GM11168 (cell line): ENCODE results near the gene GMCL2.
"Not testable (repeated sequence)": the region's sequence is repeated elsewhere in the genome, so short reads cannot be mapped to it uniquely, and the experiment has no call there.

ENCODE experiments used
- in situ Hi-C: fragments of 300-500 bp; cut with MboI; formaldehyde crosslinking; loops from one replicate; pipeline ENCODE4 v1.12.0; 2022; ENCODE audit warnings: low sequenced_read_pairs; ENCODE audit not compliant: unreplicated experiment

Gene GMCL2

DNA sequence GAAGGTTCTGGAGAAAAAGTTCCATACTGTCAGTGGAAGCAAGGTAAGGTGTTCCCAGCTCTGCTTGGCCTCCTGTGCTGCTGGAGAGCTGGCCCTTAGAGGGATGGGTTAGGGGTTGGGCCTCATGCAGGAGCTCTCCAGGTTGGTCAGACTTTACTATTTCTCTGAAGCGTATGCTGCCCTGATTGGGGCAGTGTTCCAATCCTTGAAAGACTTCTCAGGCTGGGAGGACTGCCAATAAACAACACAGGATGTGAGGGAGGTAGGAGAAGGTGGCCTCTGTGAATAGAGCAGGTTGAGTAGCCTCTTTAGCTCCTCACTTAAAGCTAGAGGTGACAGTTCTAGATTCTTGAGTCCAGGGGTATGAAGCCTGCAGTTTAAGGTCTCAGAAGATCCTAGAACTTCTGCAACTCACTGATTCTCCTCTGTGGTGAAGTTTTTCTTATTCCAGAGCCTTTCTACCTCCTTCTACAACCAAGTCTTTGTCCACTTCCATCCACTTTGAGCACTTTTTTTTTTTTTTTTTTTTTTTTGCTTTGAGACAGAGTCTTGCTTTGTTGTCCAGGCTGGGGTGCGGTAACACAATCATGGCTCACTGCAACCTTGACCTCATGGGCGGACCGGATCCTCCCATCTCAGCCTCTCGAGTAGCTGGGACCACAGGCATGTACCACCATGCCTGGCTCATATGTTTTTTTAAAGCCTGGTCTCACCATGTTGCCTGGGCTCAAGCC, 20.2 kb upstream of the GMCL2 start:
- in situ Hi-C loops: no loop called here

DNA sequence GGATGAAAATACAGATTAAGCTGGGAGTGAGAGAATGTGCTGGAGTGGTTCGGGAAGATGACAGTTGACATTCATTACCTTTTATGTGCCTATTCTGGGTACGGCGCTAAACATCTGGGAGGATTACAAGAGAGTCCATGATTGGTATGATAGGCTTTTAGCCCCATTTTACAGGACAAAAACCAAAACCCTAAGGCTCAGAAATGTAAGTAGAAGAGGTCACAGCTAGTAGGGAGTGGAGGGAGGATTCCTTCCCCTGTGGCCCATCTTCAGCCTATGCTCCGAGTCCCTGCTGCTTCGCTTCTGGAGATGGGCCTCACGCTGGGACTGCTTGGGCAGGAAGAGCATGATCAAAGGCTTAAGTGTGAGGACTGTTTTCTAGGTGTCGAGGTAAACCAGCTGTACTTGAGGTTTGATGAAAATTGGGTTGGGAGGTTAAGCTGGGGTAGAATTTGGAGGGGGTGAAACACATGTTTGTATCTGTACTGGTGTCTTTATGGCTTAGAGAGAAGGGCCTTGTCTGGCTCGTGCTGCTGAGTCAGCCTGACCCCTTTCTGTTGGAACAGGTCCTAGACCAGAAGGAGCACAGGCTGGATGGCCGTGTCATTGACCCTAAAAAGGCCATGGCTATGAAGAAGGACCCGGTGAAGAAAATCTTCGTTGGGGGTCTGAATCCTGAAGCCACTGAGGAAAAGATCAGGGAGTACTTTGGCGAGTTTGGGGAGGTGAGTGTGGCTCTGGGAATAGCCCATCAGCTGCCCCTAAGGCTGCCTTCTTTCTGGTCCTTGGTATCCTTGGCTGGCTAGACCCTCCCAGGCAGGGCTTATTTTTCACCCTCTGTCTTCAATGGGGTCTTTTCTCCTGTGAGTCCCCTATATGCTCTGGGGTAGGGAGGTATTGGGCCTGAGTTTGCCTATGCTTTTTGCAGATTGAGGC, 19.3 kb upstream of the GMCL2 start:
- in situ Hi-C loops: no loop called here

DNA sequence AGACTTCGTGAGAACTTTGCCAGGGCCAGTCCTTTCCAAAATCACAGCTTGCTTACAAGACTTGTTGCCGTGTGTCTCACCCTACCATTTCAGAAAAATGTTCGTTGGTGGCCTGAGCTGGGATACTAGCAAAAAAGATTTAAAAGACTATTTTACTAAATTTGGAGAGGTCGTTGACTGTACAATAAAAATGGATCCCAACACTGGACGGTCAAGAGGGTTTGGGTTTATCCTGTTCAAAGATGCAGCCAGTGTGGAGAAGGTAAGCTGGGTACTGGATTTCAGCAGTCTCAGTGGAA, 18.5 kb upstream of the GMCL2 start:
- in situ Hi-C loops: no loop called here

DNA sequence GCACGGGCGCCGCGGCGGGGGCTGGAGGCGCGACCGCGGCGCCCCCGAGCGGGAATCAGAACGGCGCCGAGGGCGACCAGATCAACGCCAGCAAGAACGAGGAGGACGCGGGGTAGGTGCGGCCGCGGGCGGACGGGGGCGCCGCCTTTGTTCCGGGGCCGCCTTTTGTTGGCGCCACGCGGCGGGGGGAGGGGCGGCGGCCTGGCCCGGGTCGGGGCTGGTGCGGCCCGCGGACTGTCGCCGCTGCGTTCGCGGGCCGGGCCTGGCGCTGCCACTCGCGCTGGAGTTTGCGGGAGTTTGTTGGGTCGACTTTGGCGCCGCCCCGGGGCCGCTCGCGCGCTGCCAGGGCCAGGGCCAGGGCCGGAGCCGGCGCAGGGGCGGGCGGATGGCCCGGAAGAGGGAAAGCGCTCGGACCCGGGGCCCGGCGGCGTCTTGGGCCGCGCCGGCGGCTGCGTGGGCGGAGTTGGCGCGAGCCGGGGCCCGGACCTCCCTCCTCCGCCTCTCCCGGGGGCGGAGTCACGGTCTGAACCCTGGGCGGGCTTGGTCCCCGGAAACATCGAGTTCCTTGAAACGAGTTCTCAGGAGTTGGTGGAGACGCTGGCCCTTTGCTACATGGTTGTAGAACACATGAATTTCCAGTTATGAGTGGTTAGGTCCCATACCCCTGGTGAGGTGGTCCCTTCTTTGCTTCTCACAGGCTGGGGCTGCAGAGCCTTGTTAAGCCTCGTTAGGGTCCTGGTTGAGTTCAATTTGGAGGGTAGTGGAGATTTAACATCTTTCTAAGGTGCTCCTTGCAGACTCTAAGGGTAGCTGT, 18.0 kb upstream of the GMCL2 start:
- in situ Hi-C loops: no loop called here

DNA sequence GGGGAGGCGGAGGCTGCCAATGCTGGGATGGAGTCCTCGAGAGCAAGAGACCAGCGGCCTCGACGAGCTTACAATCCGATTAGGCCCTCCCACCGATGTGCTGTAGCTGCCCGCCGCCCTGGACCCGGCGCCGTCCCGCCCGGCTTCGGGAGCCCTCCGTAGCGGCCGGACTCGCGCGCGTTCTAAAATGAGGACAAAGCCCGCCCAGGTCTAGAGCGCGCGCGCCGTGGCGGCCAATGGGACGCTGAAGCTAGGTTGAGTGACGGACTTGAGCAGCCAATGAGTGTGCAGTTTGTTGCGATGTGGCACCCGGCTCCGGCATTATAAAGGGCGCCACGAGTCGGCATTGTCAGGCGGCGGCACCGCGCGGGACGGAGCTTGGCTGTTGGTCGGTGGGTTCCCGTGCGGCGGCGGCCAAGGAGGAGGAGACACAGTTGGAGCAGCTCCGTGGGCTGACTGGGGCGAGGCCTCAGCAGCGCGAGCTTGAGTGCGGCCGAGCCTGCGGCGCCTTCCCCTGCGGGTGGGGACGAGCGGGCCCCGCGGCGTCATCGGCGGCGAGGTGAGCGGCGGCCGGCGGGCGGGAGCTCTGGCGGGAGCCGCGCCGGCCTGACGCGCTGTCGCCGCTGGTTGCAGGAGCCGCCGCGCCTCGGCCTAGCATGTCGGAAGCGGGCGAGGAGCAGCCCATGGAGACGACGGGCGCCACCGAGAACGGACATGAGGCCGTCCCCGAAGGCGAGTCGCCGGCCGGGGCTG, 17.2 kb upstream of the GMCL2 start, which contains the start of gene HNRNPAB:
Gene HNRNPAB (plus strand): TSS at position 352 of the 753 bp plus-strand sequence. CDS start 305 bp downstream, at position 657.
- in situ Hi-C loops: no loop called here

DNA sequence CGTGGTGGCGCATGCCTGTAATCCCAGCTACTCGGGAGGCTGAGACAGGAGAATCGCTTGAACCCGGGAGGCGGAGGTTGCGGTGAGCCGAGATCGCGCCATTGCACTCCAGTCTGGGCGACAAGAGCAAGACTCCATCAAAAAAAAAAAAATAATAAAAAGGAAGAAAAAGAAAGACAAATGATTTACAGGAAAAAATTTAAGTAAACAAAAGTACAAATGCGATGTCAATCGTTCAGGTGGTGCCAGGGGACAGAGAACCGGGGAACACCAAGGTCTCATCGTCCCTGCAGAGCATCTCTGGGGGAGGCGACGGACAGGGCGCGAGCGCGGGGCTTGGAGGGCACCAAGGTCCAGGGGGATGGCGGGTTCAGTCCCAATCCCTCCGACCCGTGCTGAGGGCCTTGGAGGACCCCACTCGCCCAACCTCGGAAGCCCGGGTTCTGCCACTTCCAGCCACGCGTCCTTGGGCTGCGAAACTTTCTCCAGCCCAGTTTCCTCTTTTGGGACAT, 16.6 kb upstream of the GMCL2 start:
- in situ Hi-C loops: no loop called here

DNA sequence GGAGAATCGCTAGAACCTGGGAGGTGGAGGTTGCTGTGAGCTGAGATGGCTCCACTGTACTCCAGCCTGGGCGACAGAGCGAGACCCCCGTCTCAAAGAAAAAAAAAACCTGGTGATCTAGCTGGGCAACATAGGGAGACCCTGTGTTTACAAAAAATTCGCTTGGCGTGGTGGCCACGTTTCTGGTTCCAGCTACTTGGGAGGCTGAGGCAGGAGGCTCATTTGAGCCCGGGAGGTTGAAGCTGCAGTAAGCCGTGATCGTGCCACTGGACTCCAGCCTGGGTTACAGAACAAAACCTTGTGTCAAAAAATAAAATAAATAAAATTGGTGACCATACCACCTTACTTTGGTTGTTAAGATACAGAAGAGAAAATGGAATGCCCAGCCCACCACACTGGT, 15.4 kb upstream of the GMCL2 start:
- in situ Hi-C loops: no loop called here

DNA sequence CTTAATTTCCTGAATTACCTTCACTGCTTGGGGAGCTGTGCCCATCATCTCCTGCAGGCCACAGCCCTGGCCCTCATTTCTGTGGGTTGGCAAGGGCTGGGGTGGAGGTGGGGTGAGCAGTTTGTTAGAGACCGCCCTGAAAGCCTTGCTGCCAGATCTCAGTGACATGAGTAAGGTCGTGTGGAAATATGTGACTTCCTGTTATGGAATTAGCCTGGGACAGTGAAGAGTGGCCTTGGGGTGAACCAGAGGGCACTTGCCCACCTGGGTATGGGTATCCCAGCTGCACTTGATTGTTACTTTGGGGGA, 14.7 kb upstream of the GMCL2 start:
- in situ Hi-C loops: no loop called here

DNA sequence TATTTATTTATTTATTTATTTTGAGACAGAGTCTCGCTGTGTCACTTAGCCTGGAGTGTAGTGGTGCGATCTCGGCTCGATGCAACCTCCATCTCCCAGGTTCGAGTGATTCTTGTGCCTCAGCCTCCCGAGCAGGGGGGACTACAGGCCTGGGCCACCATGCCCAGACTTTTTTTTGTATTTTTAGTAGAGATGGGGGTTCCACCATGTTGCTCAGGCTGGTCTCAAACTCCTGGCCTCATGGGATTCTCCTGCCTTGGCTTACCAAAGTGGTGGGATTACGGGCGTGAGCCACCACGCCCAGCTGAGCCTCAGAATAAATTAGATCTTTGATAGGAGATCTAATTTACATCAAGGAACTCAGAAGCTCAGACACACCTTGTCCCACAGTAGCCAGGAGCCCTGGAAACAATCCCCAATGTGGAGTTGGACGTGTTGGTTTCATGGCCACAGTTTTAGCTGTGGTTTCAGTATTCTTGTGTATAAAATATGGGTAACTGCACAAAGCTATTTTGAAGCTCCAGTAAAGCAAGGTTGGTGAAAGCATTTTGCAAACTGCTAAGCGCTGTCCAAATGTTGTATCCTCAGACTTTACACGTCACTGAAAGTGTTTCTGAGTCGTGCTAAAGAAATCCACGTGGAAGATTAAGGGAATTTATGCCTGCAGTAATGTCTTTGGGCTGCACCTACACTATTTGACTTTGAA, 14.2 kb upstream of the GMCL2 start:
- in situ Hi-C loops: no loop called here

DNA sequence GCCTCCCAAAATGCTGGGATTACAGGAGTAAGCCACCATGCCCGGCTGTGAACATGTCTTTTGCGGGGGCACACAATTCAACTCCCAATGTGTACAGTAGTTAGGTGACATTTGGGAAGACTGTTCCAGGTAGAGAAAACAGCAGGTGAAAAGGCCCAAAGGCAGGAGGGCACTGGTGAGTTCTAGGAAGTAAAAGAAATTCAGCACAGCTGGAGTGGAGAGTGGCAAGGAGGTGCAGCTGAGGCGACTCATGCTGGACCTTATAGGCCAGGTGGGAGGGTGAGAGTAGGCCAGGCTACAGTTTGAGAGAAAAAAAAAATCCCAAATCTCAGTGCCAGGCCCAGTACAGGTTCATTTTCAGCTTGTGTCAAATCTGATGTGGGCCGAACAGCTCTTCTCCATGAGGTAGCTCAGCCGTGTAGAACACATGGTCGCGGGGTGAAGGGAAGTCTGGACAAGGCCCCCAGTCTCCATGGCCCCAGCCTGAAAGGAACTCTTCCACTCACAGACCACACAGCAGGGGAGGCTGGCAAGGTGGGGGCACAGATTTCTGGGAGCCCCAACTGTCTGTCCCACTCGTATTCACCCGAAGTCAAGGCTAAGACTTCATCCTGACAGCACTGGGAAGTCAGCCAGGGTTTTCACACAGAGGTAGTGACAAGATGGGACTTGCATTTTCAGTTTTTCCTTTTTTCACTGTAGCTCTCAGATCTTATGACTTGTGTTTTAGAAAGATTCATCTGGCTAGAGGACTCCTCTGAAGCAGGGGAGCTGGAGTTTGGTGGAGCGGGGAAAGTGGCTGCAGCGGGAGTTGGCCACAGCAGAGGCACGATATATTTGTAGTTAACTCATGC, 12.6 kb upstream of the GMCL2 start:
- in situ Hi-C loops: no loop called here

DNA sequence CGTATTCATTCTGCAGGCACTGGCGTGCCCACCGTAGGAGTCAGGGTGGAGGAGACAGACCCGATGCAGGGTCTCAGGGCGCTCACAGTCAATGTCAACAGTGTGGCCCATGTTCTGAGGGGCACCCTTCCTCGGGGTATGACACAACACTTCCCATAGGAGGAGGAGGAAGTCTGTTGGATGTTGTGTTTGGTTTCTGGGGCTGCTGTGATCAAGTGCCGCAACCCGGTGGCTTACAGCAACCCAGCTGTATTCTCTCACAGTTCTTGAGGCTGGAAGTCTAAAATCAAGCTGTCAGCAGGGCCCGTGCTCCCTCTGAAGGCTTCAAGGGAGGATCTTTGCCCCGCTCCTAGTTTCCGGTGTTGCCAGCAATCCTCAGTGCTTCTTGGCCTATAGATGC, 11.5 kb upstream of the GMCL2 start:
- in situ Hi-C loops: no loop called here

DNA sequence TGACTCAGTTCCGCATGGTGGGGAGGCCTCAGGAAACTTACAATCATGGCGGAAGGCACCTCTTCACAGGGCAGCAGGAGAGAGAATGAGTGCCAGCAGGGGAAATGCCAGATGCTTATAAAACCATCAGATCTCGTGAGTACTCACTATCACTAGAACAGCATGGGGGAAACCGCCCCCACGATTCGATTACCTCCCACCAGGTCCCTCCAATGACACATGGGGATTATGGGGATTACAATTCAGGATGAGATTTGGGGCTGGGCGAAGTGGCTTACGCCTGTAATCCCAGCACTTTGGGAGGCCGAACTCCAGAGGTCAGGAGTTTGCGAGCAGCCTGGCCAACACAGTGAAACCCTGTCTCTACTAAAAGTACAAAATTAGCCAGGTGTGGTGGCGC, 11.0 kb upstream of the GMCL2 start:
- in situ Hi-C loops: not testable (repeated sequence)

DNA sequence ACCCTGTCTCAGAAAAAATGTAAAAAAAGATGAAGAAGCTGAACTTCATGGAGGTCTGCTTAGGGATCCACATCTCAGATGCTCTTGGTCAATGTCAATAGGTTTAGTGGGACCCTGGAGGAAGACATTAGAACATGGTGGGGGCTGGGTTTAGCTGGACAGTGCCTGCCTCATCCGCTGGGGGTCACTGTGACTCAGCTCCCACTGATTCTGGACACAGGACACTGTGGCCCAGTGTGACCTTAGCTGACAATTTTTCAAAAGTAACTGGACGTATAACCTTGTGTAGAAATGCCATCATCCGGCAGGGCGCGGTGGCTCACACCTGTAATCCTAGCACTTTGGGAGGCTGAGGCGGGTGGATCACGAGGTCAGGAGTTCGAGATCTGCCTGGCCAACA, 9.8 kb upstream of the GMCL2 start:
- in situ Hi-C loops: no loop called here

DNA sequence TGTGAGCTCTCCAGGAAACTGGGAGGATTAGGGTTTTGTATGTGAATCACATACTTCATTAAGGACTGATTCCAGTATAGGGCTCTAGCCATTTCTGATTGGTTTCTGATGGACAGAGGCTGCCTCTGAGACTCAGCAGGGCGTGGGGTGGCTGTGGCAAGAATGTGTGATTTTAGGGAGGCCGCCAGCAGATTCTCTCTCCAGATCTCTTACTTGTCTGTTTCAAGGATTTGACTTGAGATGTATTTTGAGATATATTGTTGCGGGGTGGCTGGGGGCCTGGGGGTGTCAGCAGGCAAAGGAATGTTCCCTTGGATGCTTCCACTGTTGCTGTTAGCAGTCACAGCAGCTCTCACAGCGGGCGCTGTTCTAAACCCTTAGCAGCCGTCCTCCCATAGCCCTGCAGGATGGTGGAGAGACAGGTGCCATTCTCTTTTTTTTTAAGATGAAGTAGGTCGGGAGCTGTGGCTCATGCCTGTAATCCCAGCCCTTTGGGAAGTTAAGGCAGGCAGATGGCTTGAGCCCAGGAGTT, 9.2 kb upstream of the GMCL2 start:
- in situ Hi-C loops: no loop called here

DNA sequence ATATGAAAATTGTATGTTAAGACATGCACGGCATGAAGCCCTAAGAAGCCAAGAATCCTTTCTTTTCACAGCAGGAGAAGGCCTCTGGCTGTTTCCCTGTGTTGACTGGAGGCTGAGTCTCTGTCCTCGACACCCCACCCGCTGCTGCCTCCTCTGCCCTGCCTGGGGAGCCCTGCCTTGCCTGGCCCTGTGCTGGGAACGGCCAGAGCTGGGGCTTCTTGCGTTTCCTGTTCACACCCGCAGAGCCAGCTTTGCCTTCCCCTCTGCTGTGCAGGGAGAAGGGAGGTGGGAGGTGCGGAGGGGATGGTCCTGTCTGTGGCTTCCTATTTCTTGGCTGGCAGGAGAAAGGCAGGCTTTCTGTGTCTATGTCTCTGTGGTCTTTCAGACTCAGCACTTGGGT, 6.9 kb upstream of the GMCL2 start:
- in situ Hi-C loops: no loop called here

DNA sequence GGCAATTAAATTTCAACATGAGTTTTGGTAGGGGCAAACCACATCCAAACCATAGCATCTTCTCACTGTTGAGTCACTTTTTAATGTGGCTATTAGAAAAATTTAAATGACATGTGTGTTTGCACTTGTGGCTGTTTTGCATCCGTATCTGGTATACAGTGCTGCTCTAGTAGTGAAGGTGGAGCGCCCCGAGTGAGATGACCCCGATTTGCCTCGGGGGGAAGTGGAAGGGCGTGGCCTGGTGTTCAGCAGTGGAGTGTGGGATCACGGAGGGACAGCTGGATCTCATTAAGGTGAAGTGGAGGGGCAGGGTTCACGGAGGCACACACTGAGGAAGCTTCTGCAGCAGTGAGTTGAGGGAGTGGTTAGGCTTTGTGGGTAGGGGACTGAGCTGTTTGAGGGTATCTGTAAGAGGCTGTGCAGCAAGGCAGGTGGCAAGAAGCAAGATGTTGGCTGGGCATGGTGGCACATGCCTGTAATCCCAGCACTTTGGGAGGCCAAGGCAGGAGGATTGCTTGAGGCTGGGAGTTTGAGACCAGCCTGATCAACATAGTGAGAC, 6.2 kb upstream of the GMCL2 start:
- in situ Hi-C loops: no loop called here

DNA sequence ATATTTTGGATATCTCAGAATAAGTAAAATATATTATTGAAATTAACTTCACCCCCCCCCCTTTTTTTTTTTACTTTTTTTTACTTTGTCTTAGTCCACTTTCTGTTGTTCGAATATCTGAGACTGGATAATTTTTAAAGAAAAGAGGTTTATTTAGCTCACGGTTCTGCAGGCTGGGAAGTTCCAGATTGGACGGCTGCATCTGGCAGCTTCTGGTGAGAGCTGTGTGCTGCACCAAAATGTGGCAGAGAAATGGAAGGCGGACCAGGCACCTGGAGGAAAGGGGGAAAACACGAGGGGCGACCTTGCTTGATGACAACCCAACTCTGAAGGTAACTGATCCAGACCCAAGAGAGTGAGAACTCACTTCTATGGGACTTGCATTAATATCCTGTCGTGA, 5.6 kb upstream of the GMCL2 start:
- in situ Hi-C loops: no loop called here

DNA sequence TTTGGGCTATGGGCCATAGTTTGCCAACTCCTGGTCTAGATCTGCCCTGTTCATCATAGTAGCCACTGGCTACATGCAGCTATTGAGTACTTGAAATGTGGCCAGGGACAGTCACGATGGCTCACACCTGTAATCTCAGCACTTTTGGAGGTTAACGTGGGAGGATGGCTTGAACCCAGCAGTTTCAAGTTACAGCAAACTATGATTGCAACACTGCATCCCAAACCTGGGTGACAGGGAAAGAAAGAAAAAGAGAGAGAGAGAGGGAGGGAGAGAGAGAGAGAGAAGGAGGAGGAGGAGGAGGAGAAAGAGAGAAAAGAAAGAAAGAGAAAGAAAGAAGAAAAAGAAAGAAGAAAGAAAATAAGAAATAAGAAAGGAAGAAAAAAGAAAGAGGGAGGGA, 5.1 kb upstream of the GMCL2 start:
- in situ Hi-C loops: no loop called here
